Psoas muscle (tissue), 8 donors: ENCODE data around the gene KIF18A. TPM values are rescaled to one million over a fixed set of nuclear protein-coding genes. Genes with fewer than 3 reads are reported as not detected.

ENCODE experiments used
- ATAC-seq, 4 donors: fragments of 200-7000 bp; cut with Tn5 transposase; one replicate each; pipeline ENCODE4 v1.9.1; 2020; ENCODE audit warnings: moderate library complexity in 3 of 4, mild to moderate bottlenecking in 2 of 4
- DNase-seq, 2 donors: peaks; one replicate each; pipeline ENCODE4 v3.0.0-alpha.2; 2020
- H3K27ac ChIP-seq: fragments of 200-600 bp; one replicate; pipeline ENCODE4 v1.8.0; 2022
- H3K27me3 ChIP-seq, 3 donors: fragments of 200-600 bp in 1 of 3; one replicate each; pipeline versions ENCODE4 v1.6.1 to v1.8.0; 2013 to 2022; ENCODE audit warnings: low read length in 2 of 3, mild to moderate bottlenecking in 2 of 3, moderate library complexity in 1 of 3; ENCODE audit not compliant: insufficient read depth in 3 of 3
- H3K36me3 ChIP-seq, 2 donors: fragments of 200-600 bp in 1 of 2; one replicate each; pipeline versions ENCODE4 v1.6.1 to v1.8.0; 2013 to 2022; ENCODE audit warnings: low read depth in 1 of 2, mild to moderate bottlenecking in 1 of 2, moderate library complexity in 1 of 2; ENCODE audit not compliant: insufficient read depth in 1 of 2
- H3K4me1 ChIP-seq: fragments of 200-600 bp; one replicate; pipeline ENCODE4 v1.8.0; 2022
- H3K4me3 ChIP-seq: fragments of 200-600 bp; one replicate; pipeline ENCODE4 v1.8.0; 2022; ENCODE audit warnings: mild to moderate bottlenecking
- H3K9me3 ChIP-seq: fragments of 200-600 bp; one replicate; pipeline ENCODE4 v1.8.0; 2022
- WGBS, 3 donors: extraction: QIAGEN DNeasy Blood & Tissue Kit; methylation state at CpG; one replicate each; pipeline versions ENCODE4 v1.1.6 to v1.1.7; 2013; 5-methylcytosine and 5-hydroxymethylcytosine counted together
- intact Hi-C, 2 donors: fragments of 100-400 bp; cut with DNase I; formaldehyde crosslinking; loops; one replicate each; pipeline versions ENCODE4 v1.11.0 to v1.14.2; 2022
- polyA plus RNA-seq, 3 donors: library from polyadenylated mRNA; stranded (reverse); fragments of 200-250 nt; gene quantifications; one replicate each; pipeline ENCODE4 v1.2.3, GENCODE V29; 2013
- total RNA-seq, 4 donors: library from RNA; stranded (reverse); fragmentation: NEBNext Ultra II Directional in 2 of 4; extraction: Animal tissue kit (Norgen Biotek cat#: 25700) in 2 of 4; gene quantifications; one replicate each; pipeline versions ENCODE4 v1.2.1 to v1.2.4, GENCODE V29; 2021 to 2023
- TF ChIP-seq, protein P1 (sequence below): fragments of 200-600 bp; IDR thresholded peaks from one replicate; pipeline ENCODE4 v1.8.0; 2022; ENCODE audit warnings: antibody characterized with exemption
- donor health status: healthy with polysubstance abuse.
- donor health status: DM: no; HTN: no; CAD: no; lungs with moderate emphysema.
- donor health status: Bipolar disorder and iron deficiency.
- donor health status: healthy.
- donor health status: DM: yes; HTN: yes; CAD: no.
- donor health status: DM: no; HTN: no; CAD: no.
- donor health status: DM: no; HTN: no; CAD: no.
- donor health status: DM: yes; HTN: yes; CAD: no.

KIF18A gene
- total and polyA plus RNA-seq, 7 donors, result 0.15 to 0.53 (median 0.46) TPM; not detected in 2

DNA sequence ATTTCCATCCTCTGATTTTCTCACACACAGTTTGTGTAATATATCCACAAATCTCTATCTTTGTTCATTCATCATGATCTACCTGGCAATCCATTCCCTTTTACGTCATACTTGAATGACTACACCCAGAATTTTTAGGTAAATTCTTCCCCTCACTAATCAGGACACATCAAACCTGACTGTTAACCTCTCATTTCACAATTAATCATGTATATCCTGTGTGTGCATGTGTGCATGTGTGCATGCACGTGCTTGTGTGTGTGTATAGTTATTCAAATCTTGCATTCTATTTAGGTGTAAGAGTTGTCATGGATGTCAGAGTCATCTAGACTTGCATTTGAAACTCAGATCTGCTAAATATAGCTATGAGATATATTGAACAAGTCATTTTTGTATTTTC, 130.4 kb downstream of the KIF18A start:
- intact Hi-C loops, result no loop called here
- no peaks in the 10 kb centered on the region for H3K4me1 ChIP-seq
- WGBS, 3 donors, result 73 to 89% (median 86%) methylated on average over 2 of the region's 2 CpGs
- no peaks in the 10 kb centered on the region for H3K9me3 ChIP-seq
- DNase-seq (no peak), ATAC-seq (no peak)
- H3K27ac ChIP-seq, result no peak overlapping the region
- TF ChIP-seq, protein P1, sequence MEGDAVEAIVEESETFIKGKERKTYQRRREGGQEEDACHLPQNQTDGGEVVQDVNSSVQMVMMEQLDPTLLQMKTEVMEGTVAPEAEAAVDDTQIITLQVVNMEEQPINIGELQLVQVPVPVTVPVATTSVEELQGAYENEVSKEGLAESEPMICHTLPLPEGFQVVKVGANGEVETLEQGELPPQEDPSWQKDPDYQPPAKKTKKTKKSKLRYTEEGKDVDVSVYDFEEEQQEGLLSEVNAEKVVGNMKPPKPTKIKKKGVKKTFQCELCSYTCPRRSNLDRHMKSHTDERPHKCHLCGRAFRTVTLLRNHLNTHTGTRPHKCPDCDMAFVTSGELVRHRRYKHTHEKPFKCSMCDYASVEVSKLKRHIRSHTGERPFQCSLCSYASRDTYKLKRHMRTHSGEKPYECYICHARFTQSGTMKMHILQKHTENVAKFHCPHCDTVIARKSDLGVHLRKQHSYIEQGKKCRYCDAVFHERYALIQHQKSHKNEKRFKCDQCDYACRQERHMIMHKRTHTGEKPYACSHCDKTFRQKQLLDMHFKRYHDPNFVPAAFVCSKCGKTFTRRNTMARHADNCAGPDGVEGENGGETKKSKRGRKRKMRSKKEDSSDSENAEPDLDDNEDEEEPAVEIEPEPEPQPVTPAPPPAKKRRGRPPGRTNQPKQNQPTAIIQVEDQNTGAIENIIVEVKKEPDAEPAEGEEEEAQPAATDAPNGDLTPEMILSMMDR, result no peak
- no peaks in the 10 kb centered on the region for H3K27me3 ChIP-seq
- no peaks in the 10 kb centered on the region for H3K36me3 ChIP-seq
- H3K4me3 ChIP-seq, result no peak overlapping the region

DNA sequence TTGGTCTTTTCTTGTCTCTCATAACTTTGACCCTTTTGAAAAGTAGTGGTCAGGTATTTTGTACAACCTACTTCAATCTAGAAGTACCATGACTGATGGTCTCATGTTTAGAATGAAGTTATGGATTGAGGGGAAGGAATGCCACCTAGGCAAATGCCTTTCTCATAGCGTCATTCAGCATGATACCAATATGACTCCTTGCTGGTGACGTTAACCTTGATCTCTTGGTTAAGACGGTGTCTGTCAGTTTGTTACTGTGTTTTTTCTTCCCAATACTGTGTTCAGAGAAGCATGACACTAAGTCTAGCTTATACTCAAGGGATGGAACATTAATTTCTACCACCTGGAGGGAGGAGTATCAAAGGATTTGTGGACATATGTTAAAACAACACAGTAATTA, 130.9 kb downstream of the KIF18A start:
- WGBS, 3 donors, result 79 to 86% (median 85%) methylated on average over 3 of the region's 3 CpGs
- H3K36me3 ChIP-seq, result no peaks in the 10 kb centered on the region
- no peaks in the 10 kb centered on the region for H3K9me3 ChIP-seq
- DNase-seq, result no peak
- intact Hi-C loops, result no loop called here
- H3K27me3 ChIP-seq, result no peaks in the 10 kb centered on the region
- H3K4me3 ChIP-seq, result no peak overlapping the region
- TF ChIP-seq, protein P1, result no peak
- no peak overlapping the region for H3K27ac ChIP-seq
- no peak for ATAC-seq
- no peaks in the 10 kb centered on the region for H3K4me1 ChIP-seq

DNA sequence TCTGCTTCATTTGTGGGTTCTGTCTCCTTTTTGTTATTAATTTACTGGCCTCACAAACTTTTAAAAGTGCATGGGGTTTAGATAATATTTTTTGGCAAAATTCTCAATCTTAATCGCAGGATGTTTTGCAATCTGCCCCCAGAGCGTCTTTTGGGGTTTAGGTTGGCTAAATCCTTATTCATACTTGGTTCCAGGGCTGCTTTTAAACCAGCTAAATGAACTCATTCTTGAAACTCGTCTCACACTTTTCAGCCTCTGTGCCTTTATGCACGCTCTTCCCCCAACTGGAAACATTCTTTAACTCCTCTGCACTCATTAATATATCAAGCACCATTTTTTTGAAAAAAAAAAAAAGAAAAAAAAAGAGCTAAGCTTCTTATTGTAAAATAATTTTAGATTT, 131.7 kb downstream of the KIF18A start:
- ATAC-seq, result no peak
- Histone ChIP-seq H3K36me3 (no peaks in the 10 kb centered on the region), H3K4me3 (no peak overlapping the region), H3K4me1 (no peaks in the 10 kb centered on the region), H3K27ac (no peak overlapping the region), H3K27me3 (no peaks in the 10 kb centered on the region), H3K9me3 (no peaks in the 10 kb centered on the region)
- TF ChIP-seq, protein P1, result no peak
- no peak for DNase-seq
- WGBS, 3 donors, result 54 to 63% (median 59%) methylated on average over 4 of the region's 4 CpGs
- intact Hi-C loops, result no loop called here

DNA sequence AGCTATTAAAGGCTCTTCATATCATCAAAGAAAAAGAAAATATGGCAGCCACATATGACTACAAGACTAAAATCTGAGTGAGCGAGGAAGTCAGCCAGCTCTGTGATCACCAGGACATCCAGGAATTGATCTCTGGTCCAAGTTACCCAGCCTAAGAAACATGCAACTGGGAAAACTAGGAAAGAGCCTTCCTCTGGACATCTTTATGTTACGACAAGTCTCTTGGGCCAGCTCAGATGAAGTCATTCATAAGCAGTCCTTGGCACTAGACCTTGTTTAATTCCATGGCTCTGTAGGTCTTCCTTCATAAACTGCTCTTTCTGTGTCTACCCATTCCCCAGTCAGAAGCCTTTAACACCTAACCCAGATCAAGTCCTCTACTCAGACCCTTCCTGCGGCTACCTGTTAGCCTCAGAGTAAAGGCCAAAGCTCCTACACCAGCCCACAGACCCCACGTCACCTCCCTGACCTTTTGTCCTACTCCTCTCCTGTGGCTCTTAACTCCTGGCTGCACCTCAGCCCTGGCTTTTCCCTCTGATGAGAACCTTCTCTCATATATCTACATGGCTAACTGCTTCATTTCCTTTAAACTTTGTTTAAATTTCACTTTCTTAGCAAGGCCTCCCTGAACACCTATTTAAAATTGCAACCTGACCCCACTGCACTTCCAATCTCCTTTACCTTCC, 134.0 kb downstream of the KIF18A start:
- DNase-seq (no peak), ATAC-seq (no peak)
- no peaks in the 10 kb centered on the region for H3K9me3 ChIP-seq
- no peaks in the 10 kb centered on the region for H3K27me3 ChIP-seq
- no peak overlapping the region for H3K4me3 ChIP-seq
- TF ChIP-seq, protein P1, result no peak
- 65 to 81% (median 73%) methylated on average over 4 of the region's 4 CpGs for WGBS, 3 donors
- no peak overlapping the region for H3K27ac ChIP-seq
- intact Hi-C loops, result no loop called here
- H3K36me3 ChIP-seq, result no peaks in the 10 kb centered on the region
- no peaks in the 10 kb centered on the region for H3K4me1 ChIP-seq
